HCT116 (cell line): ENCODE data around the gene SCPEP1. TPM values are rescaled to one million over a fixed set of nuclear protein-coding genes. Genes with fewer than 3 reads are reported as not detected.

Experiments used
- ATAC-seq: fragments of 200-7000 bp; cut with Tn5 transposase; 2 replicates; pipeline ENCODE4 v1.9.1; 2020; ENCODE audit warnings: mild to moderate bottlenecking, moderate library complexity
- BruUV-seq: library from RNA; stranded (reverse); fragments of 400-500 nt; replicated peaks from 2 replicates; lab custom pipeline; 2021; lab: Mats Ljungman, UMichigan
- CTCF ChIA-PET: fragments of 300-600 bp; sonication (Branson Sonifier 250); formaldehyde crosslinking; loops from one replicate; lab custom pipeline; 2021; ENCODE audit warnings: antibody characterized with exemption; lab: Charles Lee
- POLR2A ChIA-PET: fragments of 300-600, 350-600 bp; sonication (Branson Sonifier 250); formaldehyde crosslinking; loops from one replicate; lab custom pipeline; 2021; ENCODE audit warnings: antibody characterized with exemption; lab: Charles Lee
- RAD21 ChIA-PET, 2 experiments: fragments of 300-600 bp; sonication (Branson Sonifier 250); formaldehyde crosslinking; loops; one replicate each; lab custom pipeline; 2023; ENCODE audit warnings: low total read pairs in 2 of 2; ENCODE audit not compliant: uncharacterized antibody in 2 of 2, unreplicated experiment in 2 of 2, low non-redundant PET in 1 of 2; lab: Charles Lee
- DNase-seq: peaks from one replicate; pipeline ENCODE4 v3.0.0-alpha.2; 2010; ENCODE audit warnings: low read depth, low spot score
- H2AFZ ChIP-seq: fragments of 200-600 bp; shearing (Covaris generic), sonication (generic); 2 replicates; pipeline ENCODE4 v1.6.1; 2017; ENCODE audit warnings: low read depth, mixed run types, mixed read lengths, antibody characterized with exemption, low read length; ENCODE audit not compliant: poor library complexity, severe bottlenecking
- H3K27ac ChIP-seq: 2 replicates; pipeline ENCODE4 v1.5.1; 2012; ENCODE audit warnings: low read depth, low read length
- H3K27me3 ChIP-seq: fragments of 200-600 bp; sonication (generic); 2 replicates; pipeline ENCODE4 v1.6.1; 2016; ENCODE audit warnings: mixed run types, low read length, mixed read lengths; ENCODE audit not compliant: insufficient read depth
- H3K36me3 ChIP-seq, 2 experiments: fragments of 200-500 bp in 1 of 2; fragments of 200-600 bp in 1 of 2; sonication (Bioruptor generic) in 1 of 2; sonication (generic) in 1 of 2; 2 replicates each; pipeline versions ENCODE4 v1.5.1 to v1.6.1; 2014 to 2016; ENCODE audit warnings: low read length in 2 of 2, inconsistent platforms in 1 of 2, mixed read lengths in 1 of 2, mixed run types in 1 of 2; ENCODE audit not compliant: insufficient read depth in 2 of 2, control insufficient read depth in 1 of 2
- H3K4me1 ChIP-seq, 2 experiments: fragments of 200-600 bp in 1 of 2; sonication (generic) in 1 of 2; 2 replicates each; pipeline versions ENCODE4 v1.5.1 to v1.6.1; 2012 to 2017; ENCODE audit warnings: low read length in 2 of 2, inconsistent platforms in 1 of 2, mild to moderate bottlenecking in 1 of 2, mixed read lengths in 1 of 2, mixed run types in 1 of 2, moderate library complexity in 1 of 2; ENCODE audit not compliant: insufficient read depth in 2 of 2, control insufficient read depth in 1 of 2
- H3K4me2 ChIP-seq: fragments of 200-600 bp; sonication (generic); 2 replicates; pipeline ENCODE4 v1.6.1; 2017; ENCODE audit warnings: mixed run types, low read length, mixed read lengths
- H3K4me3 ChIP-seq, 2 experiments: fragments of 200-600 bp in 1 of 2; sonication (generic) in 1 of 2; replicated peaks in 1 of 2; 2 replicates each; pipeline ENCODE4 v1.5.1; 2011 to 2016; ENCODE audit warnings: low read length in 2 of 2, control low read depth in 1 of 2, low read depth in 1 of 2, mild to moderate bottlenecking in 1 of 2, mixed read lengths in 1 of 2, mixed run types in 1 of 2
- H3K79me2 ChIP-seq: fragments of 200-600 bp; sonication (generic); 2 replicates; pipeline ENCODE4 v1.6.1; 2017; ENCODE audit warnings: mild to moderate bottlenecking, mixed run types, low read length, moderate library complexity, mixed read lengths; ENCODE audit not compliant: insufficient read depth
- H3K9ac ChIP-seq: fragments of 200-600 bp; sonication (generic); 2 replicates; pipeline ENCODE4 v1.6.1; 2016; ENCODE audit warnings: low read length, mixed read lengths
- H3K9me2 ChIP-seq: fragments of 200-600 bp; sonication (generic), shearing (Covaris generic); 2 replicates; pipeline ENCODE4 v1.6.1; 2017; ENCODE audit warnings: mixed run types, mild to moderate bottlenecking, moderate library complexity; ENCODE audit not compliant: insufficient read depth
- H3K9me3 ChIP-seq, 2 experiments: fragments of 200-500 bp in 1 of 2; fragments of 200-600 bp in 1 of 2; sonication (Bioruptor generic) in 1 of 2; sonication (generic) in 1 of 2; 2 replicates each; pipeline ENCODE4 v1.6.1; 2014 to 2017; ENCODE audit warnings: low read length in 2 of 2, mixed read lengths in 2 of 2, inconsistent platforms in 1 of 2, low read depth in 1 of 2, mild to moderate bottlenecking in 1 of 2, mixed run types in 1 of 2, moderate library complexity in 1 of 2; ENCODE audit not compliant: control insufficient read depth in 1 of 2, insufficient read depth in 1 of 2
- H4K20me1 ChIP-seq: fragments of 200-600 bp; sonication (generic), shearing (Covaris generic); 2 replicates; pipeline ENCODE4 v1.6.1; 2017; ENCODE audit warnings: mixed run types, mild to moderate bottlenecking, moderate library complexity; ENCODE audit not compliant: insufficient read depth
- ATF3 ChIP-seq: IDR thresholded peaks from 2 replicates; pipeline ENCODE4 v1.6.1; 2012
- CBX3 ChIP-seq: IDR thresholded peaks from 2 replicates; pipeline ENCODE4 v1.6.1; 2012; ENCODE audit warnings: low read depth
- CEBPB ChIP-seq: IDR thresholded peaks from 2 replicates; pipeline ENCODE4 v1.6.1; 2012; ENCODE audit warnings: low read depth
- ELF1 ChIP-seq: IDR thresholded peaks from 2 replicates; pipeline ENCODE4 v1.6.1; 2012; ENCODE audit warnings: low read depth, borderline replicate concordance
- EZH2 ChIP-seq: fragments of 200-600 bp; sonication (generic); IDR thresholded peaks from 2 replicates; pipeline ENCODE4 v1.6.1; 2017; ENCODE audit warnings: antibody characterized with exemption, mixed run types
- EZH2phosphoT487 ChIP-seq: fragments of 200-600 bp; IDR thresholded peaks from 2 replicates; pipeline ENCODE4 v1.6.1; 2018; ENCODE audit warnings: antibody characterized with exemption, borderline replicate concordance
- FOSL1 ChIP-seq: IDR thresholded peaks from 2 replicates; pipeline ENCODE4 v1.6.1; 2012; ENCODE audit warnings: low read depth
- JUND ChIP-seq: IDR thresholded peaks from 2 replicates; pipeline ENCODE4 v1.6.1; 2012
- POLR2A ChIP-seq: IDR thresholded peaks from 2 replicates; pipeline ENCODE4 v1.7.0; 2011; ENCODE audit warnings: borderline replicate concordance; ENCODE audit not compliant: insufficient read depth, insufficient read length; ENCODE audit errors: extremely low read depth
- RAD21 ChIP-seq: IDR thresholded peaks from 2 replicates; pipeline ENCODE4 v1.6.1; 2012; ENCODE audit warnings: low read depth, mild to moderate bottlenecking
- SIN3A ChIP-seq: IDR thresholded peaks from 2 replicates; pipeline ENCODE4 v1.6.1; 2012; ENCODE audit warnings: low read depth
- SP1 ChIP-seq: IDR thresholded peaks from 2 replicates; pipeline ENCODE4 v1.6.1; 2012; ENCODE audit warnings: low read depth
- SRF ChIP-seq: IDR thresholded peaks from 2 replicates; pipeline ENCODE4 v1.6.1; 2012; ENCODE audit warnings: low read depth
- YY1 ChIP-seq: IDR thresholded peaks from 2 replicates; pipeline ENCODE4 v1.6.1; 2011; ENCODE audit warnings: low read length, low read depth, moderate library complexity, mild to moderate bottlenecking; ENCODE audit not compliant: insufficient replicate concordance; ENCODE audit errors: extremely low read depth
- ZBTB33 ChIP-seq: IDR thresholded peaks from 2 replicates; pipeline ENCODE4 v1.6.1; 2011; ENCODE audit warnings: mild to moderate bottlenecking, low read length, moderate library complexity; ENCODE audit not compliant: insufficient replicate concordance; ENCODE audit errors: extremely low read depth
- intact Hi-C: fragments of 100-400 bp; cut with micrococcal nuclease; formaldehyde crosslinking; loops from 2 replicates; pipeline ENCODE4 v1.10.0; 2022
- total RNA-seq: library from RNA; stranded (reverse); gene quantifications from one replicate; pipeline ENCODE4 v1.2.1, GENCODE V29; 2021; ENCODE audit not compliant: unreplicated experiment

SCPEP1 gene
- total RNA-seq, 1 experiment from 2014 or later = 28.3 TPM

GRCh38 chr17:56956992-56957391 is 20.9 kb upstream of the SCPEP1 start:
- ChIA-PET RAD21 (no interaction called here), POLR2A (no interaction called here), CTCF (no interaction called here)
- Histone ChIP-seq H3K4me2 (no peak overlapping the region), H2AFZ (no peak overlapping the region), H3K27me3 (no peaks in the 10 kb centered on the region), H3K36me3 (peaks cover 4 to 6% of the 10 kb centered on the region in 2 experiments; a peak in 1 of 4 replicates), H3K4me1 (peaks cover 7 to 18% of the 10 kb centered on the region in 2 experiments; a peak in 3 of 4 replicates), H3K9ac (no peak overlapping the region), H3K9me2 (no peaks in the 10 kb centered on the region), H4K20me1 (no peaks in the 10 kb centered on the region), H3K27ac (no peak overlapping the region), H3K9me3 (no peaks in the 10 kb centered on the region), H3K79me2 (peaks cover 81% of the 10 kb centered on the region), H3K4me3 (no peak overlapping the region)
- TF ChIP-seq FOSL1 (no peak), POLR2A (no peak), SIN3A (no peak), ATF3 (no peak), EZH2 (no peak), ZBTB33 (no peak), JUND (no peak), CBX3 (no peak), CEBPB (no peak), ELF1 (no peak), EZH2phosphoT487 (no peak), YY1 (no peak), RAD21 (no peak), SRF (no peak), SP1 (no peak)
- no TSS peak for BruUV-seq
- no peak for ATAC-seq
- intact Hi-C loops = no loop called here
- DNase-seq = no peak
